Stimulated activated CD4-positive, alpha-beta T cell treated with anti-CD3 and anti-CD28 coated beads, TNF-alpha, amount 100 ng/mL, for 1 hour (primary cell): ENCODE measurements around the gene CLK3.
"Not testable (repeated sequence)": the region's sequence is repeated elsewhere in the genome, so short reads cannot be mapped to it uniquely, and the experiment has no call there.

ENCODE experiments used
- DNase-seq, 3 donors: peaks; one replicate each; pipeline ENCODE4 v3.0.0-alpha.2; 2020; ENCODE audit warnings: low read depth in 3 of 3, low spot score in 1 of 3

The CLK3 gene

DNA sequence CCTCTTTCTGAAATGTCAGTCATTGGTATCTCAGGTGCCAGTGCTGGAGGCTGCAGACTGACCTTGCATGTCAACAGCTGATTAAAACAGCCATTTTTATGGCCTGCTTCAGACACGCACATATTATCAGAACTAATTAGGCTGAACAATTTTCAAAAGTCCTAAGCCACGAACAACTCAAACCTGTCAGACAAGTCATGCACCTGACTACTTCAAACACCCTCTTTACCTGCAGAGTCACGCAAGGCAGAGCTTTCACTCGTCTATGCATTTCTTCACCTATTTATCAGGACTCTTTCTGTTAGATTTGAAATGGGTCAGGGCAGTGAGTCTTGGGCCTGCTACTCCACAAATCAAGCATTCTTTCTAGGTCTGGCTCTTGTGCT is 26.7 kb downstream of the CLK3 start:
- no peak for DNase-seq

DNA sequence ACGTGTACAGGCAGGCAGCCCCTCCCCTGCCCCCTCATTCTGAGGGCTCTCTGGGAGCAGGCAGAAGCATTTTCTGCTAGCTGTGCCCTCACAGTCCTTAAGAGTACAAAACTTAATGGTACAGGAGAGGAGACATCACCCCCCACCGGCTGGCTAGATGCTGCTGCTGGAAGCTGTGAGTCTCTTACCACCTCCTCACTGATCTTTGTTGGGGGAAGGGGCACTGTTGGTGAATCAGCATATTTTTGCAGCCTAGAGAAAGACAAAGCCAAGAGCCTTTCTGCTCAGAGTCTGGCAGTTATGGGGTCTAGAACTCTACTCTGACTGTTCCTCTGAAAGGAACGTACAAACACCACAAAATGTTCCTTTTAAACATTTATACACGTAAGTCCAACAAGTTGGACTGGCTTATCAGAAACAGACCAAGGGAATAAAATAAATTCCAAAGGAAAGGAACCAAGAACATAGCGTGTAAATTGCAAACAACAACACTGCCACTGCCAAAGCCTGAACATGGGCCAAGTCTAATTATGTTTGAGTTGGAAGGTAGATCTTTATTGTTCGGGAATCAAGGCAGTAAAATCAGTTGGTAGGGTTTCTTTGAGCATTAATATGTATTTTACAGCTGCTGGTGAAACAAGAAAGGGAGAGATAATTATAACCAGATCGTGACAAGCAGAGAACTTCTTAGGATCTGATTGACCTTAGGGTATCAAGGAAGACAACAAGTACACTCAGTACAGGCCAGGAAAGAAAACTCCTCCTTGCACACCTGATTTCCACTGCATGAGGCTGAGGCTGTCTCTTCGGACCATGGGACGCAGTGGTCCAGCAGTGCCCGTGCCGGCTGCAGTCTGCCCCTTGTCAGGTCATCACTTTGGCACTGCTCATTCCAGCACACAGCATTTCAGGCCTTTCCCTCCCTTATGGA is 27.4 kb downstream of the CLK3 start:
- DNase-seq: no peak

DNA sequence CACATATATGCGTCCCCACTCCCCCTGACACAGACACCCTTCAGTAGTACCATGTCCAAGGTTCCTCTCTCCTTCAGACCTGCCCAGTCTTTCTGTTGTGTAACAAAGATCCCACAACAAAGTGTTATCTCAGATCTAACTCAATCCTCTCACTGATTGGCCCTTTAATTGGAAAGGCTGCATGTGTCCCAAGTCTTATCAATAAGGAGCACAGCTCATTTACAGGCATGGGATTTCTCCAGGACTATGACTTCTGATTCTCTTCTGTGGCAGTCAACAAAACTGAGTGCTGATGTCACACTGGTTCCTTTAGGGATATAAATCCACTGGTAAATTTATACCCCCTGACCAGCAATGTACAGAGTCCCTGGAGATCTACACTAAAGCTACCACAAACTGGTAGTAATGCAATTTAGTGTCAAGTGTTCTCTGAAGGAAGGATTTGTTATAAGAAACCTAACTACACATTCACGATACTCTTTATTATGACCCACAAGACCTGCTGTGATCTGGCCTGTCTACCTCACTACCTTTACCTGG is 28.1 kb downstream of the CLK3 start:
- DNase-seq: no peak

DNA sequence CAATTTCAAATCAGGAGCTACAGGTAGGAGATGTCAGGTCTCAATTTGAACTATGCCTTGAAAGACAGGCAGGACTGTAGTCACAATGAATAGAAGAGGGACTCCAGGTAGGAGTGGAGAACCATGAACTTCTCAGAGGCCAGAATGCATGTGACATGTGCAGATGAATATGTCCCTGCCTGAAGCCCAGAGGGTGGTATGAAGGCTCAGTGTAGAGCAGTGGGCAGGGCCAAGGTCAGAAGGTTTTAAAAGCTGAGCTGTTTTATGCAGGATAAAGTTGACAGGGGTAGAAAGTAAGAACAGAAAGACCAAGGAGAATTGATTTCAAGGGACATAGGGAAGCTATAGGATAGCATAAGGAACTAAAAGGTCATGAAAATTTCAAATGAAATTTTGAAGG is 30.8 kb downstream of the CLK3 start:
- DNase-seq: no peak

DNA sequence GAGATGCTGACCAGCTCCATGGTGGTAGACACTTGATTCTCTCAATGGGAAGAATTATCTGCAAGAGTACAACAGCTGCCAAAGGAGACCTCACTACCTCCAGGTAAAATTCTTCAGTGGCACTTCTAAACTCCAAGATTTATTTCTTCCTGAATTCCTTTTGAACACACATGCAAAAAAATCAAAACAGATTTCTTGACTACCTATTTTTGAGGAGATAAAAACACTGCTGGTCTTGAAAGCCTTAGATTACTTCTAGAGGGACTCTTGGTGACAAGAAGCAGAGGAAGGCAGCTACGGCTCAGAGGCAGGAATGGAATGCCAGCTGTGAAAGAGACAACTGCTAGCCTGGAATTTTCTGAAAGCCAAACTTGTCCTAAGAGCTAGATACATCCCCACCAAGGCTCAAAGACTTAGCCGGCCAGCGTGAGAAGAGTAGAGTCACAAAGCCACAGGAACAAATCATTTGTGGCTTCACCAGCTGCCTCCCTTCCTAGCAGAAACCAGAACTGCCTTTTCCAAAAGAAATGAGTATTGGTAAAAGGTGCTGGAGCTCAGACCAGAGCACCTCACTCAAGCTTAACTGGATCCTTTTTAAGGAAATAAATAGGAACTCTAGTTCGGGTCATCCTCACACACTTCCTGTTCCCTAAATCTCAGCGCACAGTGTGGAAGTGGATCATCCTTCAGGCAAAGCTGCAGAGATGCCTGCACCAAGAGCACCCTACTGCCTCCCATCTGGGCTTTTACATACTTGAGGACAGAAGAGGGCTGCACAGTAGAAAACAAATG is 32.6 kb downstream of the CLK3 start:
- no peak for DNase-seq

DNA sequence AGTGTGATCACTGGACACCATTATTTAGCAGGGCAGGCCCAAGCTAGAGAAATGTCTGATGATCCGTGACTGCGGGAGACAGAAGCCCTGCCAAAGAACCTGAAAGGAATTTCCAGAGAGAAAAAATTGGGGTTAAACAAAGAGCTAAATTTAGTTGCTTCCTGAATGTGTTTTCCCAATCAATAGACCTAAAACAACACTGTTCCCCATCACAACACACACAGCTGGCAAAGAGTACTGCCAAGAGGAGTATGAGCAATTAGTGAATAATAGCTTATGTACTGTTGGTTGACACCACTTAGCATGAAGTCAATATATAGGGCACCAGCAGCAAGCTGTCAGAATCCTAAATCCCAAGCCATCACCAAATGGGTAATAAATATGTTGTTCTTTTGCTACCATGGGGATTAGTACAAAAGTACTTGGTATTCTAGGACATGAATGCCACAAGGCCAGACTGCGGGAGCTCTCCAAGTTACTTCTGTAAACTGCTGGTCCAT is 35.7 kb downstream of the CLK3 start:
- DNase-seq: no peak

DNA sequence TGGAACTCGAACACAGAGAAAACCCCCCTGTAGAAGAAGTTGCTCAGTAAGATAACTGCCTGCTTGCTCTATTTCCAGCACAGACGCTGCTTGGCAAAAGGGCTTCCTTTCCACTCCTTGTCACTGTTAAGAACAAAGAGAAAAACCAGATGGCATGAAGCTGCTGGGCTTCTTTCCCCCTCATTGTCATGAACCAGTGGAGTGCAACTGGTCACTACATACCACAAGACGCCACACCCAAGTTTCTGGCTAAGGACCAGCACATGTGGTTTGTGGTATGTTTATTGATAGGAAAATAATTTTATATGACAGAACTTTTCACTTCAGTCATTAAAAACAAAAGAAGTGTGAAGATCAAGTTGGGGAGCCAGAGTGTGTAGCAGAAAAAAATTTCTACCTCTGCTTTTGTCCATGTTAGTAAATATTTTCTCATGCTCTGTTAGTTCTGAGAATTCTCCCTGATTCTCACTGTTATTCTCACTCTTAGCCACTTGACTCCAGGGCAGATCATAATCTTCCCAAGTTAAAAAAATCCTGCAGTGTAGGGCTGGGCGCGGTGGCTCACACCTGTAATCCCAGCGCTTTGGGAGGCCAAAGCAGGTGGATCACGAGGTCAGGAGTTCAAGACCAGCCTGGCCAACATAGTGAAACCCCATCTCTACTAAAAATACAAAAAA is 37.9 kb downstream of the CLK3 start:
- no peak for DNase-seq

DNA sequence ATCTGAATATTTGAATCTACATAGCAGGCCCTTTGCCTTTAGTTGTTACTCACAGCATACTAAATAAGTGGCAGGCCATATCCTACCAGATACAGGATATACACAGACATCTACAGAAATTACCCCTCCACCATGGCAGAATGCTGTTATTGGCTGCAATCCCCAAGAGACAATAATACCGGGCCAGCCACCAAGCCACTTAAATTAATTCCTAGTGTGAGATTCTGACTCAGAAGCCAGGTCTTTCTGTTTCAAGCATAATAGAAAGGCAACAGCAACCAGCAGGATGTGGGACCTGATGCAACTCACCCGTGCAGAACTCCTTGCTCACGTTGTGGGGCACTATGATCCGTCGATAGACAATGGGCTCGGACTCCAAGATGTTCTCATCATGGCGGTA is 39.8 kb downstream of the CLK3 start:
- no peak for DNase-seq

DNA sequence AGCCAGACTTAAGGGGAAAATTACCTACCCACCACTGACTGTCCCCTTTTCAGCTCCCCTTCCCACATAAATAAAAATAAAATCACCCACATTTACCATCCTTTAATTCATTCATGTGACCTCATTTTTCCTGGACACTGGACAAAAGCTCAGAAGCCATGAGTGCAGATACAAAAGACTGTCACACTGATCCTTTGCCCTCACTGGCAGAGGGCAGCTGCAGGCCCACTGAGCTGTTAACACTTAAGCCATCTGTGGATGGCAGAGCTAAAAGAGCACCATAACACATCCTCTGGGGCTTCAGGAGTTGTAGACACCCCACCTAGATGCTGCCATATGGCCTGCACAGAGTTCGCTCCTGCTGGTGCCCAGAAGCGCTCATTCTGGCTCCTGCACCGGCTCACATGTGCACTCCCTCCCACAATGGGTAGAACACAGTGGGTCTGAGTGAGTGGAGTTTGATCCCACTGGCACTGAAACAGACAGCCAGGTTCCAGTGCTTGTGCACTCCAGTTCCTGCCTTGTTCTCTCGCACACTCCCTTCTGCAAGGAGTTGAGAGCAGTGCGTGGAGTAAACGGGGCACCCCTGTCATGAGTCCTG is 41.4 kb downstream of the CLK3 start:
- no peak for DNase-seq

DNA sequence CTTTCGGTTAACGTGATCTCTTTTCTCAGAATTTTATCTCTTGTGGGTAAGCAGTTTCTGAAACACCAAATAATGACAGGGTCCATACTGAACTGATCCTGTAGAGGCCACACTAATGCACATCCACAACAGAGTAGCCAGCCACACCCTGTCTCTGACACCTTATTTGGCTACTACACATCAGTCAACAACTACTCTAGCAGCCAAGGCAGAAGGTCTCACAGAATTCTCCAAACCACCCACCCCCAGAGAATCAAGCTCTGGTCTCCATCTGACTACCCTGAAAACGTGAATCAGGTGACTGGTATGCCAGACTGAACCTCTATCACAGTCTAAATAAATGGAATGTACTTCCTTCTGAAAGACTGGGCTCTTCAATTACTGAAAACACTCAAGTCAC is 42.2 kb downstream of the CLK3 start:
- no peak for DNase-seq

DNA sequence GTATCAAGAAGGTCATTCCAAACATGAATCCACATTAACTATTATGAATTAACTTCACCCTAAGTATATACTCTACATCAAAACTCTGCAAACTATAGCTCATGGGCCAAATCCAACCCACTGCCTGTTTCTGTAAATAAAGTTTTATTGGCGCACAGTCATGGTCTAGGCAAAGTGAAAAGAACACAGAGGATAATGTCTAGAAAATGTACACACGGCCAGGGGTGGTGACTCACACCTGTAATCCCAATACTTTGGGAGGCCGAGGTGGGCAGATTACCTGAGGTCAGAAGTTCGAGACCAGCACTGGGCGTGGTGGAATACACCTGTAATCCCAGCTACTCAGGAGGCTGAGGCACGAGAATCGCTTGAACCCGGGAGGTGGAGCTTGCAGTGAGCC is 45.6 kb downstream of the CLK3 start:
- DNase-seq: not testable (repeated sequence)

DNA sequence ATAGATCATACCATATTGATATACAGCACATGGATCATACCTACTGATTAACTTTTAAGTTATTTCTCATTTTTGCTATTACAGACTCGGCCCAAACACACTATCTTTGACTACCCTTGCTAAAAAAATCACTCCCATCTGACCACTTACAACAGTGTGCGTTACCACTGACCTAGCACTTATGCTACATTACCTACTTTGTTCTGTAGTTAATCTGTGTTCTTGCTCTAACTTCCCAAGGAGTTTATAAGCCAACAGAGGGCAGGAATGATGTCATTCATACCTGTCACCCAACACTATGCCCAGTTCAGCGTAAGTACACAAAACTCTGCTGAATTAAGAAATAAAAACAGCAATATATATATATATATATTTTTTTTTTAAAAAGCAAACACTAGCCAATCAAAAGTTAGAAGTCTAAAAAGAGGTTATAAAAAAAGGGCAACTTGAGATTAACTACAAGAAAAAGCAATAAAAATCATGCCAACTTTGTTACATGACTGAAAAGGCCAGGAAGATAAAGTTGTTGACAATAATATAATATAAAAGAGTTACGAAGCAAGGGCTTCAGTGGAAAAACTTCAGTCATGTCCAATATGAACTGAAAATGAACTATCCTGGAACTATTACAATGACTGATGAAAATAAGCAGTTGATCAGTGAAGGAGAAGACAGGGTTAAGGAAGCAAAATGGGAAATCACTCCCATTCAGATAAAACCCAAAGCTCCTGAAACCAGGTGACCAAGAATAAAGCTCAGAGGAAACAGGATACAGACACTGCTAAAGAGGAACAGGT is 46.6 kb downstream of the CLK3 start:
- DNase-seq: no peak

DNA sequence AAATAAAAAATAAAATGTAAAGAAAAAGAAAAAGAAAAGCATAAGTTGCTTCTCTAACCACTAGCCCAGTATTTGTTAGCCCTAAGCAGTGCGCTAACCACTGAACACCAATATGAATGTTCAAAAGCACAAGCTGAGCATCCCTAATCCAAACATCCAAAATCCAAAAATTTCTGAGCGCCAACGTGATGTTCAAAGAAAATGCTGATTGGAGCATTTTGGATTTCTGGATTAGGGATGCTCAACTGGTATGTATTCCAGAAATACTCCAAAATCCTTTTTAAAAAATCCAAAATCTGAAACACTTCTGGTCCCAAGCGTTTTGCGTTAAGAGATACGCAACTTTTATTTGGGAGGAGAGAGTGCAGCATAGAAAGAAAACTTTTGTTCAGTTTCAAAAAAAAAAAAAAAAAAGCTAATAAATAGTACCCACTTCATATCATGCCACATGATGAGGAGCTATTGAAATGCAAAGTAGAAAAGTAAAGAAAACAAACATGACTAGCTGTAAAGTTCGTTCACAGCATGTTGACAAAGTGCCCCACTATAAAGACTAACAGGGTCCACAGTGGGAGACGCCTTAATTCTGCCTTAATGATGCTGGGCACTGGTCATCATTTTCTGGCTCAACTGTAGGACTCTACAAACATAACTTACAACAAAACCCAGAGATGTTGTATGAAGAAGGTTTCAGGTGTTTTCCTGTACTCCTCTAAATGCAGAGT is 47.8 kb downstream of the CLK3 start:
- no peak for DNase-seq

DNA sequence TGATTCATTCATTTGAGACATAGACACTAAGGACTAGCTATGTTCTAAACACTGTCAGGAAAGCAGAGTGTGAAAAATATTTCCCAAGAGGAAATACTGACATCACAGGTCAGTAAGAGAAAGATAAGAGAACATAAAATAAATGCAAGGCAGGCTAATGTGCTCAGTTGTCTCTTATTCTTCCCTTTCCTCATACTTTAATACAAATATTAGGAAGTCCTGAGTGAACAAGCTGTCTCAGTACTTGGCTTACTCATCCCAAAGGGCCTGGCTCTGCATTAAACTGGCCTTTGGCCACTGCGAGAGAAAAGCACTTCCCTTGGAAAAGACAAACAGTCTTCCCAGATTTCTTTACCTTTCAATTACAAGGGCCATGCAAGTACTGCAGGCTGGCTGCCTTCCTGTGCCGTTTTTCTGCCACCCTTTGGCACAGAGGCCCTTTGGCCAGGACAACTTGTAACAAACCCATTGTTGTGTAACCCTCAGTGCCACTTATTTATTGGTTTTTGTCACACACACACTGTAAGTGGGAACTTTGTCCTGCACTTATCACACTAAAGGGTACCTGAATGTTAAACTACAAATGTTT is 48.5 kb downstream of the CLK3 start:
- no peak for DNase-seq

DNA sequence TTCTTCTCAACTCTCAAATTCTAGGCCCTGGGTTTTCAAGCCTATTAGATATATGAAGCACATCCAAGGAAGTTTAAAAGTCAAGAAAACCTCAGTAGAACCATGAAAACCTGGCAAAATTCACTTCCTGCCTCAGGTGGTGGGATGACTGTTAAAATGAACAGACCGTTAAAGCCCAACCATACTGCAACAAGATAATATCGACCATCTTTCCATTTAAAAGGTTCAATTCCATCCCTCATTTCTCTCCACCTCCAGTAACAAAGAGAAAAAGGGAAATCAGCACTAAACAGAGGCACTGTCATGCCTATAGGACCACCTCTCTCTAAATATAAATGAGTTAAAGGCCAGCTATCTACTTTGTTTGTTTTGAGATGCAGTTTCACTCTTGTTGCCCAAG is 49.0 kb downstream of the CLK3 start:
- no peak for DNase-seq

DNA sequence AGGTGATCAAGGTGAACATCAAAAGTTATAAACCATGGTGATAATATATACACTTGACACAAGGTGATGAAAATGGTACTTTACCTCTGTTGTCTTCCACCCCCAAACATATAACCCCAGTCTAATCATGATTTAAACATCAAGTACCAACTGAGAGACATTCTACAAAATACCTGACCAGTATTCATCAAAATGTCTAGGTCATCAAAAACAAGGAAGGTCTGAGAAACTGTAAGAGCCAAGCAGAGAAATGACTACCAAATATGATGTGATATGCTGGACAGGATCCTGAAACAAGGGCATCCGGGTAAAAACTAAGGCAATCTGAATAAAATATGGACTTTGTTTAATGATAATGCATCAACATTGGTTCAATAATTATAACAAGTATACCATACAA is 52.3 kb downstream of the CLK3 start:
- no peak for DNase-seq

DNA sequence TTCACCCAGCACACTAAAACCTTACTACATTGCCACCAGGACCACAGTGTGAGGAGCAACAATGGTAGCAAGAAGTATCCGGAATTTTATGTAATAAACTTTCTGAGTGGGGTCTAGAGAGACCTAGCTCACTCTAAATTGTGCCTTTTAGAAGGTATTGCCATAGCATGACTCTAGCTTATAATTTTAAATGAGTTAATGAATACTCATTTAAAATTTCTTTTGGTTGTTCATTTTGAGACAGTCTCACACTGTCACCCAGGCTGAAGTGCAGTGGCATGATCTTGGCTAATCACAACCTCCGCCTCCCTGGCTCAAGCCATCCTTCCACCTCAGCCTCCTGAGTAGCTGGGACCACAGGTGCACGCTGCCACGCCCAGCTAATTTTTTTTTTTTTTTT is 54.0 kb downstream of the CLK3 start:
- DNase-seq: no peak

DNA sequence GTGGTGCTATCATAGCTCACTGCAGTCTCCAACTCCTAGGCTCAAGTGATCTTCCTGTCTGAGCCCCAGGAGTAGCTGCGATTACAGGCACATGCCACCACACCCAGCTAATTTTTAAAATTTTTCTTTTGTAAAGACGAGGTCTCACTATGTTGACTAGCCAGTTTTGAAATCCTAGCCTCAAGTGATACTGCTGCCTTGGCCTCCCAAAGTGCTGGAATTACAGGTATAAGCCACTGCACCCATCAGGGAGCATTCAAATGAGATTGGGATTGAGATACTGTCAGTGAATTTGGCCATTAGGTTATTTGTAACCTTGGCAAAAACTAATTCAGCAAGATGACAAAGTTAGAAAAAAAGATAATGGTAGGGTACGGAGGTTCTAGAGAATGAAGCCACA is 58.5 kb downstream of the CLK3 start:
- DNase-seq: no peak

DNA sequence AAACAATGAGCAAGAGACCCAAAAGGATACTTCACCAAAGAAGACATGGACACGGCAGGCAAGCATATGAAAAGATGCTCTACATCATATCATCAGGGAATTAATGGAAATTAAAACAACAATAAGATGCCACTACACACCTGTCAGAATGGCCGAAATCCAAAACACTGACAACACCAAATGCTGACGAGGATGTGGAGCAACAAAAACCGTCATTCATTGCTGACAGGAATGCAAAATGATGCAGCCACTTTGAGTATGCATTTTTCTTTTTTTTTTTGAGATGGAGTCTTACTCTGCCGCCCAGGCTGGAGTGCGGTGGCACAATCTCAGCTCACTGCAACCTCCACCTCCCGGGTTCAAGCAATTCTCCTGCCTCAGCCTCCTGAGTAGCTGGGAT is 61.2 kb downstream of the CLK3 start:
- DNase-seq: no peak
